Motor neuron (in vitro differentiated cells): Measurements from ENCODE around the gene BCR. TPM values are rescaled to one million over a fixed set of nuclear protein-coding genes. Genes with fewer than 3 reads are reported as not detected.

ENCODE experiments used
- ATAC-seq, 8 experiments: fragments of 200-7000 bp; cut with Tn5 transposase; replicated peaks in 6 of 8; 2 replicates each; pipeline ENCODE4 v1.8.0; 2021; ENCODE audit warnings: mild to moderate bottlenecking in 8 of 8, moderate library complexity in 8 of 8
- H3K27ac ChIP-seq, 2 donors: fragments of 250-450 bp; sonication (Bioruptor Pico); 2 replicates each; pipeline ENCODE4 v1.9.0; 2021; ENCODE audit warnings: antibody characterized with exemption in 2 of 2, mild to moderate bottlenecking in 2 of 2, moderate library complexity in 1 of 2
- H3K4me1 ChIP-seq, 2 donors: fragments of 250-450 bp; sonication (Bioruptor Pico); replicated peaks in 1 of 2; 2 replicates each; pipeline ENCODE4 v1.6.1; 2021; ENCODE audit warnings: antibody characterized with exemption in 2 of 2, mild to moderate bottlenecking in 2 of 2, moderate library complexity in 1 of 2
- H3K4me3 ChIP-seq, 5 donors: fragments of 250-450 bp; sonication (Bioruptor Pico); 2 replicates each; pipeline ENCODE4 v1.9.0; 2021; ENCODE audit warnings: antibody characterized with exemption in 5 of 5, mild to moderate bottlenecking in 5 of 5, moderate library complexity in 4 of 5
- WGBS, 10 experiments: fragments of 450-650 bp; shearing (Covaris generic); methylation state at CpG; one replicate each; pipeline ENCODE4 v1.0.0; 2022; 5-methylcytosine and 5-hydroxymethylcytosine counted together
- in situ Hi-C, 9 experiments: fragments of 400-800 bp; cut with MboI; loops; one replicate each; pipeline ENCODE4 v1.15.0; 2021; ENCODE audit warnings: low sequenced_read_pairs in 9 of 9, low pct_unique_long_range_greater_than_20kb in 2 of 9; ENCODE audit not compliant: unreplicated experiment in 9 of 9
- total RNA-seq, 8 experiments: library from RNA; unstranded; fragments of 300-600 nt; gene quantifications; 2 replicates each; pipeline versions ENCODE4 v1.2.3 to v1.2.4, GENCODE V29; 2022

Gene BCR
- total RNA-seq, 8 experiments from 2014 or later = 20.7 to 41.5 (median 28.6) TPM

DNA sequence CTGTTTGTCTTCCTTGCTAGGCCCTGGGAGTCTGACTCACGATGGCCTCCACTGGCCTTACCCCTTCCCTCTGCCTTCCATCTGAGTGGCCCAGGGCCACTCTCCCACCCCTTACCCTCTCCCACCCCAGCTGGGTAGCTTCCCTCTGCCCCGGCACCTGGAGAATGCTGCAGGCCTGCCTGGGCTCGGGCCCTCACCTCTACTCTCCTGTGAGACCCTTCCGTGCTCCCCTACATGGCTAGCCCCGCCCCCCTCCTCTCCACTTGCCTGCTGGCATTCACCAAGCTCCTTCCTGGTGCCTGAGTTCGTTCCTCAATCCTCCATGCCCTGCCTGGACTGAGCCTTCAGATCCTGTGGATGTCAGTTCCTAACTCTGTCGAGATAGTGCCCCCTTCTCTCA, 26.3 kb upstream of the BCR start:
- ATAC-seq = no peak
- 66 to 80% (median 80%) methylated on average over 1 to 2 of the region's 7 CpGs; no CpG with 5 or more reads in 7 of the 10 experiments for WGBS, 10 experiments
- Histone ChIP-seq H3K4me3 (no peak overlapping the region), H3K27ac (peak overlapping the region; percentile 47 to 55), H3K4me1 (peaks cover 13 to 25% of the 10 kb centered on the region in 2 donors)
- in situ Hi-C loops = loop anchor here in 1 of 9 experiments (25.0 kb wide), 1 partner anchor 233 kb away; no protein-coding TSS in a partner anchor

DNA sequence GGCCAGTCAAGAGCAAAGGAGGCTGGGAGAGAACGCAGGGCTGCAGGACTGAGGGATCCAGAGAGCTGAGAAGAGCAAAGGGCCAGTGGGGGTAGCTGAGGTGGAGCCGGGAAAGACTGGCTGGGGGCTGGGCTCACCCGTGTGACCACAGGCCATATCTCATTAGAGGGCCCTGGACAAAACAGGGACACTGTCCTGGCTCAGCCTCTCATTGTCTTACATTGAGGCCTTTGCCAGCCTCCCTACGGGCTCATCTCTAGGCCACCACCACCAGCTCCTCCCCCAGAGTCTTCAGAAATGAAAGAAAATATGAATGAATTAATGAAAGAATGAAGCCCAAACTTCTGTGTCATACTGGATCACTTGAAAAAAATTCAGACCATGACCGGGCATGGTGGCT, 25.8 kb upstream of the BCR start:
- Histone ChIP-seq H3K4me3 (no peak overlapping the region), H3K4me1 (peaks cover 10 to 22% of the 10 kb centered on the region in 2 donors), H3K27ac (peak overlapping the region; percentile 47 to 55)
- in situ Hi-C loops = loop anchor here in 1 of 9 experiments (25.0 kb wide), 1 partner anchor 233 kb away; no protein-coding TSS in a partner anchor
- peak in 3 of 8 experiments; percentile 19 to 35 (median 21) for ATAC-seq
- WGBS, 10 experiments = 33 to 100% (median 98%) methylated on average over 1 to 4 of the region's 5 CpGs; no CpG with 5 or more reads in 2 of the 10 experiments

DNA sequence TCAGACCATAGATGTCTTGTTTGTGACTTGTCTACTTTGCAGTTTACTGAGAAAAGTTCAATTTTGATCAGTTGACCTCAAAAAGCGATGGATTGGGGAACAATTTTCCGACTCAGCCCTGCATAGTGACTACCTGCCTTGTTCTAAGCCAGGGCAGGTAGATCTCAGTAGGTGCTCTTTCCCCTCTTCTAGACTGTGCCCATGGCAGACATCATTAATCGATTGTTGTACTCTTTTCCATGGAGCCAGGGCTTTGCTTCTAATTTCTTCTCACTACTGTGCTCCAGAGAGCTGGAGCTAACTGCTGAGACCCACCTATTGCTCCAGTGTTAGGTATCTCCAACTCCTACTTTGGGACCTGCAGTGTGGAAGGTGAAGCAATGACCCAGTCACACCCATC, 25.2 kb upstream of the BCR start:
- in situ Hi-C loops = loop anchor here in 1 of 9 experiments (25.0 kb wide), 1 partner anchor 232 kb away; no protein-coding TSS in a partner anchor
- Histone ChIP-seq H3K4me3 (no peak overlapping the region), H3K27ac (peak overlapping the region; percentile 47 to 55), H3K4me1 (peaks cover 3 to 15% of the 10 kb centered on the region in 2 donors)
- ATAC-seq = no peak
- 90 to 100% (median 96%) methylated on average over 1 to 3 of the region's 3 CpGs; no CpG with 5 or more reads in 4 of the 10 experiments for WGBS, 10 experiments

- peak overlapping the region in 1 of 2 donors; percentile 51 for H3K27ac ChIP-seq
- in situ Hi-C loops = loop anchor here in 1 of 9 experiments (25.0 kb wide), 1 partner anchor 231 kb away; no protein-coding TSS in a partner anchor
- H3K4me3 ChIP-seq = no peak overlapping the region
- ATAC-seq = no peak
- H3K4me1 ChIP-seq = peaks cover 0 to 11% of the 10 kb centered on the region in 2 donors
- WGBS, 10 experiments = 71 to 100% (median 83%) methylated on average over 1 to 6 of the region's 9 CpGs; no CpG with 5 or more reads in 3 of the 10 experiments
These were observed 24.5 kb upstream of the BCR start for GRCh38 chr22:23155831-23156230.

DNA sequence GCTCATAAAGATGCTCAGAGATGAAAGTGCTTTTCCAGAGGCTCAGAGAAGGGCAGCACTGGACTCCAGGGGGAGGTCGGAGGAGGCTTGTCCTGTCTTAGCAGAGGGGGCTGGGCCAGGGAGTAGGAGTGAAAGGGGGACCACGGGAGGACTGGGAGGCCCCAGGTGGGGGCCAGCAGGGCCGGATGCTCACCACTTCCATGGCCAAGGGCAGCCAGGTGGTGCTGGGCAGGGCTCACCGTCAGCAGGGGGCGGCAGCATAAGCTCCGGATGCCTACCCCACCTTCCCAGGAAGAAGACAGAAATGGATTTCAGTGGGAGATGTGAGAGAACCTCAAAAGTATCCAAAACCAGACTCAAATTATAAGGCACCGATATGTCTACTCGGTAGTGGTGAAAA, 24.0 kb upstream of the BCR start:
- H3K27ac ChIP-seq = peak overlapping the region in 1 of 2 donors; percentile 30
- no peak overlapping the region for H3K4me3 ChIP-seq
- in situ Hi-C loops = loop anchor here in 1 of 9 experiments (25.0 kb wide), 1 partner anchor 231 kb away; no protein-coding TSS in a partner anchor
- peak in 2 of 8 experiments; percentile 13 to 17 for ATAC-seq
- H3K4me1 ChIP-seq = peaks cover 0 to 11% of the 10 kb centered on the region in 2 donors
- WGBS, 10 experiments = 60 to 100% (median 100%) methylated on average over 1 of the region's 8 CpGs; no CpG with 5 or more reads in 6 of the 10 experiments

- no peak for ATAC-seq
- Histone ChIP-seq H3K4me3 (no peak overlapping the region), H3K4me1 (peaks cover 0 to 11% of the 10 kb centered on the region in 2 donors), H3K27ac (peak overlapping the region; percentile 54 to 69)
- in situ Hi-C loops = loop anchor here in 1 of 9 experiments (25.0 kb wide), 1 partner anchor 229 kb away; no protein-coding TSS in a partner anchor
- 40 to 100% (median 90%) methylated on average over 1 to 7 of the region's 22 CpGs; no CpG with 5 or more reads in 1 of the 10 experiments for WGBS, 10 experiments
These were observed 22.5 kb upstream of the BCR start for GRCh38 chr22:23157560-23158515.

- H3K4me1 ChIP-seq = peaks cover 0 to 11% of the 10 kb centered on the region in 2 donors
- H3K27ac ChIP-seq = peak overlapping the region; percentile 26 to 69
- ATAC-seq = peak in 1 of 8 experiments; percentile 7
- in situ Hi-C loops = loop anchor here in 1 of 9 experiments (25.0 kb wide), 1 partner anchor 229 kb away; no protein-coding TSS in a partner anchor
- 17 to 100% (median 76%) methylated on average over 1 to 2 of the region's 14 CpGs; no CpG with 5 or more reads in 6 of the 10 experiments for WGBS, 10 experiments
- H3K4me3 ChIP-seq = no peak overlapping the region
These were observed 21.6 kb upstream of the BCR start for GRCh38 chr22:23158516-23159290.

- no peak for ATAC-seq
- WGBS, 10 experiments = 90% methylated on average over 2 of the region's 6 CpGs; no CpG with 5 or more reads in 9 of the 10 experiments
These were observed 21.0 kb upstream of the BCR start for GRCh38 chr22:23159291-23159630.

DNA sequence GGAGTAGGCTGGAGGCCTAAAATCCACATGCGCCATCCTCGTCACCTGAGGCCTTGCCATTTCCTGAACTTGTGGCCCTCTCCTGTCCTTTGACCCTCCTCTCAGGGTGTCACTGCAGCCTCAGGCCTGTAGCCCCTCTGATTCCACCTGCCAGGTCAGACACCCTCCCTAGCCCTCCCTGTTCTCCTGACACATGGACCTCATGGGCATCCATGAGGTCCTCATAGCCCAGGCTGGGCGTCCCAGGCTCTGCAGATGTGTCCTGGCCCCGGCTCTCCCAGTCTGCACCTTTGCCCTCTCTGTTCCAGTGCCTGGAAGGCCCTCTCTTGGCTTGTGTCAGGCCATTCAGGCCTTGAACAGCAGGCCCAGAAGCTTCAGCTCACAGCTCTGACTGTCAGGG, 19.3 kb upstream of the BCR start:
- WGBS, 10 experiments = 67 to 92% (median 87%) methylated on average over 1 to 3 of the region's 4 CpGs; no CpG with 5 or more reads in 7 of the 10 experiments
- Histone ChIP-seq H3K4me1 (peaks cover 2 to 10% of the 10 kb centered on the region in 2 donors), H3K4me3 (no peak overlapping the region), H3K27ac (peak overlapping the region; percentile 44 to 46)
- in situ Hi-C loops = loop anchor here in 1 of 9 experiments (25.0 kb wide), 1 partner anchor 226 kb away; no protein-coding TSS in a partner anchor
- peak in 1 of 8 experiments; percentile 15 for ATAC-seq

More at GRCh38 chr22:23159291-23159630, 21.0 kb upstream of the BCR start:
- in situ Hi-C loops = loop anchor here in 1 of 9 experiments (25.0 kb wide), 1 partner anchor 228 kb away; no protein-coding TSS in a partner anchor
- Histone ChIP-seq H3K27ac (peak overlapping the region in 1 of 2 donors; percentile 69), H3K4me3 (no peak overlapping the region), H3K4me1 (peaks cover 6% of the 10 kb centered on the region in 2 donors)

- 40 to 72% methylated on average over 1 to 3 of the region's 13 CpGs; no CpG with 5 or more reads in 8 of the 10 experiments for WGBS, 10 experiments
- in situ Hi-C loops = loop anchor here in 1 of 9 experiments (25.0 kb wide), 1 partner anchor 226 kb away; no protein-coding TSS in a partner anchor
- Histone ChIP-seq H3K27ac (peak overlapping the region in 1 of 2 donors; percentile 44), H3K4me3 (no peak overlapping the region), H3K4me1 (peaks cover 6 to 13% of the 10 kb centered on the region in 2 donors)
- ATAC-seq = peak in 1 of 8 experiments; percentile 11
These were observed 18.7 kb upstream of the BCR start for GRCh38 chr22:23161574-23161973.

- 0 to 100% (median 83%) methylated on average over 1 to 8 of the region's 8 CpGs; no CpG with 5 or more reads in 4 of the 10 experiments for WGBS, 10 experiments
- in situ Hi-C loops = loop anchor here in 1 of 9 experiments (25.0 kb wide), 1 partner anchor 224 kb away; no protein-coding TSS in a partner anchor
- peaks cover 17 to 34% of the 10 kb centered on the region in 2 donors for H3K4me1 ChIP-seq
- H3K4me3 ChIP-seq = no peak overlapping the region
- H3K27ac ChIP-seq = peak overlapping the region in 1 of 2 donors; percentile 55
- peak in 3 of 8 experiments; percentile 20 to 58 (median 28) for ATAC-seq
These were observed 16.6 kb upstream of the BCR start for GRCh38 chr22:23163665-23164064.
